Islet of Langerhans (tissue), 1 donor: ENCODE results near the gene TBC1D24.
"Not testable (repeated sequence)": the region's sequence is repeated elsewhere in the genome, so short reads cannot be mapped to it uniquely, and the experiment has no call there.

Experiments used
- FAIRE-seq: peaks from one replicate; lab custom pipeline; 2011; peaks lifted over from hg19 to GRCh38; lab: Jason Lieb, UNC

TBC1D24 gene

DNA sequence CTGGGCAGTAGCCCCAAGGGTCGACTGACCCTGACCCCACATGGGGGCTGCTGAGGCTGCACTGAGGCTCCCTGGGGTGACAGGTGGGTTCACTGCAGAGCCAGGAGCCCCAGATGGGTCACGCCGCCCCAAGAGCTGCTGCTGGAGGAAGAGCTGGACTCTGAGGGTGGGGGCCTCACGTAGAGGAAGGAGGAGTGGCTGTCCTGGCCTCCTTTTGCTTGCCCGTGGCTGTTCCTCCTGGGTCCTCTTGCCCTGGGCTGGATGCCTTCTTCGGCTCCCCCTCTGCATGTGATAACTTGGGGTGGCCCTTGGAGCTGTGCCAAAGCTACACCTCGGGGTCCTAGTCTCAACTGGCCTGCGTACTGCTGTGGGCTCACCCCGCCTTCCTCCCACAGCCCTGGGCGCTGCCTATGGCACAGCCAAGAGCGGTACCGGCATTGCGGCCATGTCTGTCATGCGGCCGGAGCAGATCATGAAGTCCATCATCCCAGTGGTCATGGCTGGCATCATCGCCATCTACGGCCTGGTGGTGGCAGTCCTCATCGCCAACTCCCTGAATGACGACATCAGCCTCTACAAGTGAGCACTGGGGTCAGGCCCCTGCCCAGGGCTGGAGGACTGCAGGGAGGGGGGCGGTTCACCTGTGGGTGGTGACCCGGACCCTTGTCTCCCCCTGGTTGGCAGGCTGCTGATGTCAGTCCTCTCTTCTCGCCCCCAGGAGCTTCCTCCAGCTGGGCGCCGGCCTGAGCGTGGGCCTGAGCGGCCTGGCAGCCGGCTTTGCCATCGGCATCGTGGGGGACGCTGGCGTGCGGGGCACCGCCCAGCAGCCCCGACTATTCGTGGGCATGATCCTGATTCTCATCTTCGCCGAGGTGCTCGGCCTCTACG is 44.1 kb downstream of the TBC1D24 start:
- no peak for FAIRE-seq

DNA sequence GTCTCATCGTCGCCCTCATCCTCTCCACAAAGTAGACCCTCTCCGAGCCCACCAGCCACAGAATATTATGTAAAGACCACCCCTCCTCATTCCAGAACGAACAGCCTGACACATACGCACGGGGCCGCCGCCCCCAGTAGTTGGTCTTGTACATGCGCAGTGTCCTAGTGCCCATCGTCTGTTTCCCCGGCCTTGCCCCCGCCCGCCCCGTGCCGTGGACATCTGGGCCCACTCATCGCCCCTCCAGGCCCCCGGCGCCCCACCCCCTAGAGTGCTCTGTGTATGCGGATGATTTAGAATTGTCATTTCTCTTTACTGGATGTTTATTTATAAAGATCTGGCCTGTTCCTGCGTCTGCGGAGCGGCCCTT is 44.8 kb downstream of the TBC1D24 start:
- no peak for FAIRE-seq

DNA sequence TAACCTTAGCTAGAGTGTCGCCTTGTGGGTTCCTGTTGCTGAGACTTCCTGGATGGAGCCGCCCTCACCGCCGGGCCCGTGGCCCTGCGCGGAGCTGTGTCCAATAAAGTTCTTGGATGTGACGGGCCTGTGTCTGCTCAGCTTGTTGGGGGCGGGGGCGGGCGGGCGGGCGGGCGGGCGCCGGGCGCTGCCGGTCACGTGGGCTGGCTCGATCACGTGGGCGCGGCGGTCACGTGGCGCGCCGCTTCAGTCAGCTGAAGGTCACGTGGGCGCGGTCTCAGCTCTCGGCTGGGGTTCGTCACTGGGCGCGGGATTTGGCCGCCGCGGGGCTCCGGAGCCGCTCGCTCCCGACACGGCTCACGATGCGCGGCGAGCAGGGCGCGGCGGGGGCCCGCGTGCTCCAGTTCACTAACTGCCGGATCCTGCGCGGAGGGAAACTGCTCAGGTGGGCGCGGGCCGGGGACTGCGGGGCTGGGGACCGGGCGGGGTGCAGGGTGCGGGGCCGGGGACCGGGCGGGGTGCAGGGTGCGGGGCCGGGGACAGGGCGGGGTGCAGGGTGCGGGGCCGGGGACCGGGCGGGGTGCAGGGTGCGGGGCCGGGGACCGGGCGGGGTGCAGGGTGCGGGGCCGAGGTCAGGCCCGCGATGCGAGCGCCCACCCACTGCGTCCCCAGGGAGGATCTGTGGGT is 45.3 kb downstream of the TBC1D24 start, which contains the start of gene AMDHD2:
Gene AMDHD2, plus strand, starts transcription at position 275 of the 687 bp plus-strand sequence. Its CDS starts 88 bp downstream, at position 363.
- FAIRE-seq: no peak

DNA sequence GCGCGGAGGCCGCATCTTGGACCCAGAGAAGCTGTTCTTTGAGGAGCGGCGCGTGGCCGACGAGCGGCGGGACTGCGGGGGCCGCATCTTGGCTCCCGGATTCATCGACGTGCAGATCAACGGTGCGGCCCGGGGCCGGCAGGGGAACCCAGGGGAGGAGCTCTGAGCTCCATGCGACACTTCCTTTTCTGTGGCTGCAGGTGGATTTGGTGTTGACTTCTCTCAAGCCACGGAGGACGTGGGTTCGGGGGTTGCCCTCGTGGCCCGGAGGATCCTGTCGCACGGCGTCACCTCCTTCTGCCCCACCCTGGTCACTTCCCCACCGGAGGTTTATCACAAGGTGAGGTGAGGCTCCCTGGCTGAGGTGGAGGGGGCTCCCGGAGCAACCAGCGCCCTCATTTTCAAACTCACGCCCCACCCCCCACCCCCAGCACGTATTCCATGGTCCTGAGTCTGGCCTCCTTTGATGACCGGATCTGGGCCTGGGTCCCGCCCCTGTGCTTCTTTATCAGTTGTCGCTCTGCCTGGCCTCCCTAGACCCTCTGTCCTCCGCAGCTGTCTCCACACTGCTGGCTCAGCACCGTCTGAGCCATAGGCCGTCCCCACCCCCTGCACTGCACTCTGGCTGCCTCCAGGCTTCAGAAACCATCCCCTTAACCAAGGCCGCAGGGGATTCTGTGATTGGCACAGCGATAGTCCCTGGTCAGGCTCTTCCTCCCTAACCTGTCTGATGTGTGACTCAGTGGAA is 46.0 kb downstream of the TBC1D24 start:
- no peak for FAIRE-seq

DNA sequence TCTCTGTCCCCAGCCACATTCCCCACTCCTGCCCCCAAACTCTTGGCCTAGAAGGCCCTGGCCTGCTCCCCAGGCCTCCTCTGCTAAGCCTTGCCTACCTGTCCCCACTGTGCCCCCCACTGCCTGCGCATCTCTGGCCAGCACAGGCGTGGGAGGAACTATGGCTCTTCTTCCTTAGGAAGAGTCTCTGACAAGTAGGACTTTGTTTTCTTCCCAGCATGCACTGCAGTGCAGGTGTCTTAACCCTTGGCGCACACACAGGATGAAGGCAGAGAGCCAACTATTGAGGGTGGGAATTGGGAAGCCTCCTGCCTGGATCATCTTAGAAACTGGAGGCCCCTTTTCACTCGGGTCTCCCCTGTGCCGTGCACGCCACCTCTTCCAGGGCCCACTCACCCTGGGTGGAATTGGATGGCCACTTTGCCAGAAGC is 48.9 kb downstream of the TBC1D24 start:
- no peak for FAIRE-seq

DNA sequence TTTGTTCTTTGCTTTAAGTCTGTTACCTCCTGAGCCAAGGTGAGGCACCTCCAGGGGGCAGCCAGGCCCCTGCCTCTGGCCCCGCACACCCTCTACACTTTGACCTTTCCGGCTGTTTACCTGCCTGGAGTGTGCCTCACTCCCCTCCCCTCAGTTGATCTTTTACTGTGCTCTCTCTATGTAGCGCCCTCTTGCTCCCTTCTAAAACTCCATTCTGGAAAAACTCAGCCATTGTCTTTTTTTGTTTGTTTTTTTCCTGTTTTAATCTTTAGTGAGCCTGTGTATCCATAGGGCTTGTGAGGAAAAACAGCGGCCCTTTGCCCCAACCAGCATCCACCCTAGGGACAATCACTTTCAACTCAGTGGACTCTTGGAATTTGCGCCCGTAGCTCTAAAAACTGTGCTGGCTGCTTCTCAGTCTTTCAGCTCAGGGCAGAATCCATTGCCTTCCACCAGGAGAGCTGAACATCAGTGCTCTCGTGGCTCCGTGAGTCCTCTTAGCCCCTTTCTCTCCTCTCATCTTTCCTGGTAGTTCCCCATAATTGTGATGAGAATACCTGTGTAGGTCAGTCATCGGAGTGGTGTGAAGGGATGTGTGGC is 49.5 kb downstream of the TBC1D24 start:
- FAIRE-seq: no peak

DNA sequence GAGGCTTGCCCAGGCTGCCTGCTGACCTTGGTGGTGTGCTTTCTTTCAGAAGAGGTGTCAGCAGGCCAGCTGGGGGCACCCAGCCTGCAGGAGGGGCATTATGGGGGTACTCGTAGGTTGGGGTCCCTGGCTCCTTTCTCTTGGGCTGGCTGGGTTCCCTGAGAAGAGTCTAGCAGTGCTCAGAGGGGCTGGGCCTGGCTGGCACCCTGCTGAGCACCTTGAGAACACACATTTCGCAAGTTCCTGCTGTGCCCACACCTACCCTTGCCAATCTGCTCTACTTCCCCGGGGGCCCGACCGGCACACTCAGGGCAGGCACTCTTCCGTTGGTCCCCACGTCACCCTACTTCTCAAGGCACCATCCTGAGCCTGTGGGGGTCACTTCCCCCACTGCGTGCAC is 51.2 kb downstream of the TBC1D24 start:
- FAIRE-seq: no peak

DNA sequence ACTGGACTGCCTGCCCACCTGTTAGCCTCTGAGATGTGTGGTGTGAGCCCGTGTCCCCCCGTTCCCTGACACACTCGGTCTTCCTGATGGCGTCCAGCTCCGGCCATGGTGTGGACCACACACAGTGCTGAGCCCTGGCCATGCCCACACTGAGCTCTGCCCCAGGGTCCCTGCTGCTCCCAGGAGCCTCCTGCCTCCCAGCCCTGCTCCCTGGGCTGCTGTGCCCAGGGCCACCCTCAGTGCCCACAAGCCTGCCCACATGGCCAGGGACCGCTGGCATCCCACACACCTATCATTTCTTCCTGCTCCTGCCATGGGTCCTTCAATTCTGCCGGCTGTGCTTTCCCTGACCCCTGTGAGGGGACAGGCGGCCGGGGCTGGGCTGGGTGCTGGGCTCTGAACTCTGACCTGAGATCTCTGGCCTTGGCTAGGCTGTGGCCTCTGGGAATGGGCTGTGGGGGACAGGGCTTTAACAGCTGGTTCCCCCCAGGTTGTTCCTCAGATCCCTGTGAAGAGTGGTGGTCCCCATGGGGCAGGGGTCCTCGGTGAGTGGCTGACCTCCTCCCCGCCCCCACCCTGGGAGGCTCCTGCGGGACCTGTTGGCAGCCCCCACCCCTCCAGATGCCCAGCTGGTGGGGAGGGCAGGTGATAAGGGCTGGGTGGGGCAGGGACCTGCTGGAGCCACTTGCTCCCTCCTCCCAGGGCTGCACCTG is 52.3 kb downstream of the TBC1D24 start:
- no peak for FAIRE-seq

DNA sequence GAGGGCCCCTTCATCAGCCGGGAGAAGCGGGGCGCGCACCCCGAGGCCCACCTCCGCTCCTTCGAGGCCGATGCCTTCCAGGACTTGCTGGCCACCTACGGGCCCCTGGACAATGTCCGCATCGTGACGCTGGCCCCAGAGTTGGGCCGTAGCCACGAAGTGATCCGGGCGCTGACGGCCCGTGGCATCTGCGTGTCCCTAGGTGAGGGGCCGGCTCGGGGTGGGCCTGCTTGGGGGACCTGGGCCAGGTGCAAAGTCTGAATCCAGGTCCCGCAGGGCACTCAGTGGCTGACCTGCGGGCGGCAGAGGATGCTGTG is 52.8 kb downstream of the TBC1D24 start:
- FAIRE-seq: no peak

DNA sequence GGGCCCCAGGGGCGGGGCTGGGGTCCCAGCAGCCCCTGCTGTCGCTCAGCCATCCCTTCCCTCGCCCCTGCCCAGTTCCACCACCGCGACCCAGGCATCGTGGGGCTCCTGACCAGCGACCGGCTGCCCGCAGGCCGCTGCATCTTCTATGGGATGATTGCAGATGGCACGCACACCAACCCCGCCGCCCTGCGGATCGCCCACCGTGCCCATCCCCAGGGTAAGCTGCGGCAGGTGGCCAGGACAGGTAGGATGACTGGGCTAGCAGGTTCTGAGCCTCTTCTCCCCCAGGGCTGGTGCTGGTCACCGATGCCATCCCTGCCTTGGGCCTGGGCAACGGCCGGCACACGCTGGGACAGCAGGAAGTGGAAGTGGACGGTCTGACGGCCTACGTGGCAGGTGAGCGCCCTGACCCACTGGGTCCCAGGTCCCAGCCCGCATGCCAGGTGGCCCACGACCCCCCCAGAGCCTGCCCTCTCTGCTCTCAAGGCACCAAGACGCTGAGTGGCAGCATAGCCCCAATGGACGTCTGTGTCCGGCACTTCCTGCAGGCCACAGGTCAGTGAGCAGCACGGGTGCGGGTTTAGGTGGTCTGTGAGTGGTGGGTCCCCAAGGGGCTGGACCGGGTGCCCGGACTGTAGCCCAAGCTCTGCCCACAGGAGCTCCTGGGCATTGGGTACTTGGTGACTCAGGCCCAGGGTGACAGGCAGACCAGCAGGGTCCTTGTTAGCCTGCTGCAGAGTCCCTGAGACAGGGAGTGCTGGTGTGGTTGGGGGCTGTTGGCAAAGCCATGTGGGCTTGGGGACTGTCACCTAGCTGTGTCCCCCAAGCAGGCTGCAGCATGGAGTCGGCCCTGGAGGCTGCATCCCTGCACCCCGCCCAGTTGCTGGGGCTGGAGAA is 53.5 kb downstream of the TBC1D24 start:
- FAIRE-seq: no peak

DNA sequence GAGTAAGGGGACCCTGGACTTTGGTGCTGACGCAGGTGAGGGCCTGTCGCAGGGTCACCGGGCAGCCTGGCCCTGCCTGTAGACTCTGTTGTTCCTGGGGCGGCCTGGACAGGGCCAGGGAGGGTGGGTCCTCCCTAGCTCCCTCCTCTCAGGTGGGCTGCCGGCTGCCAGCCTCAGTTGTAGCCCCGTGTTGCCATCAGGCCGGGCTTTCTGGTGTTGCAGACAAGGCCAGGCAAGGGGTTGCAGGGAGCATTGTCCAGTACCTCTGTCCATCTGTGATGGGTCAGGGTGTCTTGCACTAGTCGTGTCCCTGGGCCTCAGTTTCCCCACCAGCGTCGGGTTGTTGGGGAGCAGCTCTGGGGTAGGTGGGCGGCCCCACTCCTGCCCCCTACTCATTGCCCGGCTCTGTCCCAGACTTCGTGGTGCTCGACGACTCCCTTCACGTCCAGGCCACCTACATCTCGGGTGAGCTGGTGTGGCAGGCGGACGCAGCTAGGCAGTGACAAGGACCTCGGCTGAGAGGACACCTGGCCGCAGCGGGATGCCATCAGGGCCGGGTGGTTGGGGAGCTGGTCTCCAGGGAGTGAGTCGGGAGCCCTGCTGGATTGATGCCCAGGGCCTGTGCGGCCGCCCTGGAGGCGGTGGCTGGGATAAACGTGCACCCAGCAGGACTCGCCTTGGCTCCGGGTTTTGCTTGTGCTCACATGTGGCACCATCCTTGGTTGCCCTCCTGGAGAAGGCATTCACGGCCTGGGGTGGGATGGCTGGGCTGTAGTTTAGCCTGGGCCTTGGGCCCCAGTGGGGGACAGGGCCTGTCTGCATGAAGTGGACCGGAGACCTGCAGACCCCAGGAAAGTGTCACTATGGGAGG is 54.4 kb downstream of the TBC1D24 start:
- FAIRE-seq: no peak

DNA sequence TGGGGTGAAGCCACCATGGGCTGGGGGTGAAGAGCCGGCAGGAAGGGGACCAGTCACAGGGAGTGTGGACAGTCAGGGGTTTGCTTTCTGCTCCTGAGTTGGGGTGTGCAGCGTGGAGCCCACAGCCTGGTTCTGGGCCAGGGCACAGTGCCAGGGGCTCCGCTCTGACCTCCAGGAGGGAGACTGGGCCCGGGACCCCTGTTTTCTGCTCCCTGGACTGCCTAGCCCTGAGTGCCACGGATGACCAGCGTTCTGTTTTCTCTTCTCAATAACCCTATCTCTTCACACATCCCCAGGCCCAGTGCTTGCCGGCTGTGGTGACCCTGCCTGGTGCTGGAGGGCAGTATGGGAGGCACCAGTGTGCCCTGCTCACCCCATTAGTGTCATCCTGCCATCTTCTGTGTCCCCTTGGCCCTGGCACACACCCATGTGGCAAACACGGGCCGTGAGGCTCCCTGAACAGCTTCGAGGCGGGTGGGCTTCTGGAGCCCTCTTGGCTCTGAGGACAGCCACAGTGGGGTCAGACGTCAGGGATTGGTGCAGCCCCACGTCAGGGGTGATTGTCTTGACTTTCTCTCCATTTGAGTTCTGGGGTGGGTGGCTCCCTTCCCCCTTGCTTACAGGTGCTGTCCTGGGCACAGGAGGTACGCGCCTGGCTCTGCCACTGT is 55.2 kb downstream of the TBC1D24 start:
- no peak for FAIRE-seq

DNA sequence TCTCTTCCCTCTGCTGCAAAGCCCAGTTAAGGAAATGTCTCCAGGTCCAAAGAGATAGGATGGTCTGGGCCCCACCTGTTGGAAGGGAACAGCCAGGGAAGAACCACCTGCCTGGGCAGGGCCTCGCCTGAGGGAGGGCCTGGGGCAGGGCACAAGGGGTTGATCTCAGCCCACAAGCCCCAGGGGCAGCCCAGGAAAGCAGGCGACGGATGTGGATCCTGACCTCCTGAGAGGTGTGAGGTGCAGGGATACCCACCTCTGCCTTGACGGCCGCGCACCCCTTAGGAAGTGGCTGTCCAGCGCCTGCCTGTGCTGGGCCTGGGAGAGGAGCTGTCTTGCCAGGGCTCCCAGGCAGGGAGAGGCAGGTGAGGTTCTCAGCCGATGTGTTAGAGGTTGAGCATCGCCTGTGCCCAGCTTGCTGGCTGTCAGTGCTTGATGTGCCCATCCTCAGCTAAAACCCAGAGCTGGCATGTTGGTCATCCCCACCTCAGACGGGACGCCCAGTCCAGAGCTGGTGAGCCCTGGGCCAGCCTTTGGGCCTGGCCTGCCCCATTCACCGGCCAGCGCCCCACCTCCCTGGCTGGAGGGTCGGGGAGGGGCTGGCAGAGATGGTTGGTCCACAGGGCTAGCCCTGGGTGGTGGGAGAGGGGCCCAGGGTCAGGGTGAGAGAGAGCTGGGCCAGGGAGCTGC is 55.8 kb downstream of the TBC1D24 start:
- FAIRE-seq: no peak

DNA sequence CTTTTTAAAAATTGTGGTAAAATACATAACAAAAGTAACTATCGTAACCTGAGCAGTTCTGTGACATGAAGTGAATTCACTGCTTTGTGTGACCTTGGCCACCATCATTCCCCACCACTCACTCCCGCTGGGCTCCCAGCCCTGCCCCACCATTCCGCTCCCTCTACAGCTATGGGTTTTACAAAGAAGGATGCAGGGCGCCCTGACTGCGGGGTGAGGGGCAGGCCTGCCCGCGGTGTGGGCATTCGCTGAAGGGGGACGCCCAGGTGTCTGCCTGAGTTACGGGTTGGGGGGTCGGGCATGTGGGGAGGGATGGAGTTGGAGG is 56.4 kb downstream of the TBC1D24 start, which contains the start of gene CEMP1:
Gene CEMP1, minus strand, starts transcription at position 38 of the 325 bp plus-strand sequence. CDS start 335 bp downstream, outside the sequence.
- FAIRE-seq: no peak

DNA sequence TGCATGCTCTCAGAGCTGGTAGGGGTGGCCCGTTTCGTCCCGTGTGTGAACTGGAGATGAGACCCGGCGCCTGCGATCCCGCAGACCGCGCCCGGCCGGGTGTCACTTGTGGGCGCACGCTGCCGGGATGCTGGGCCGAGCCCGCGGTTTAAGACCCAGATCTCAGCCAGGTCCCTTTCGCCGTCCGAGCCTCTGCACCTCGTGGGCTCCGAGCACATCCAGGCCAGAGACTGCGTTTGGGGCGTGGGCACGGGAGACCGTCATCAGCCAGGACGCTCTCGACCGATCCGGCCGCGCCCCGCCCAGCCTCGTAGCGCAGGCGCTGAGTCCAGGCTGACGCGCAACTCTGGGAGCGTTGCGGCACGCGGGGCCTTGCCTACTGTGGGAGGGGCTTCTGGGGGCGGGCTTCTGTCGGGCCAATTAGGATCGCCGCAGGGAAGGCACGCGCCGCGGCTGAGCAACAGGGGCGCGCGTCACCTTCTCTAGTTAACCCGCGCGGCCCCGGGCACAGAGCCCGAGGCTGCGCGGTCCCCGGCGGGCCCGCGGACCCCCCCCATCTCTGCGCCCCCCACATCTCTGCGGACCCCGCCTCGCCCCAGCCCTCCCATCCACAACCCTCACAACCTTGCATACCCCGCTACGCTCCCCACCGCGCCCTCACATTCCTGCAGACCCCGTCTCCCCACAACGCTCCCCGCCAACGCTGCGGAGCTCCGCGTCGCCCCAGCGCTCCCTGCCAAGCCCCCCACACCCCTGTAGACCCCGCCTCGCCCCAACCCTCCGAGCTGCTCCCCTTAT is 57.0 kb downstream of the TBC1D24 start:
- no peak for FAIRE-seq

DNA sequence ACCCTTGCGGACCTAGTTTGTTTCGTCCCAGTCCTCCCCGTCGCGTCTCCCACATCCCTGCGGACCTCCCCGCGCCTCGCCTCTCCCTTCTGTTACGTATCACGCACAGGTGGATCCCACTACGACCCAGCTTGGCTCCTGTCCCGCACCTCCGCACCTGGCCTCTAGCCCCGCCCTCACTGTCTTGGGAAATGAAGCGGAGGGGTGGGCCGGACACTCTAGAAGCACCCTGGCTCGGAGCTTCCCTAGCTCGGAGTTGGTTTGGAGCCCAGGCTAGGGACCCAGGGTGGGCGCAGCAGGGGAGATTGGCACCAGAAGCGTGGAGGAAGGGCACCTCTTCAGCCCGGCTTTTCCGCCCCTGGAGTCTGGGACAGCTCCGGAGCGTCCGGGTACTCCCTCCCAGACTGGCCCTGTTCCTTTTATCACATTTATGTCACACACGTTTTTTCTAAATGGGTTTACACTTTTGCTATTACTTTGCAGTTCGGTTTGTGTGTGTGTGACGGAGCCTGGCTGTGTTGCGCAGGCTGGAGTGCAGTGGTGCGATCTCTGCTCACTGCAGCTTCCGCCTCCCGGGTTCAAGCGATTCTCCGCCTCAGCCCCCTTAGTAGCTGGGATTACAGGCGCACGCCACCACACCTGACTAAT is 57.7 kb downstream of the TBC1D24 start:
- FAIRE-seq: no peak

DNA sequence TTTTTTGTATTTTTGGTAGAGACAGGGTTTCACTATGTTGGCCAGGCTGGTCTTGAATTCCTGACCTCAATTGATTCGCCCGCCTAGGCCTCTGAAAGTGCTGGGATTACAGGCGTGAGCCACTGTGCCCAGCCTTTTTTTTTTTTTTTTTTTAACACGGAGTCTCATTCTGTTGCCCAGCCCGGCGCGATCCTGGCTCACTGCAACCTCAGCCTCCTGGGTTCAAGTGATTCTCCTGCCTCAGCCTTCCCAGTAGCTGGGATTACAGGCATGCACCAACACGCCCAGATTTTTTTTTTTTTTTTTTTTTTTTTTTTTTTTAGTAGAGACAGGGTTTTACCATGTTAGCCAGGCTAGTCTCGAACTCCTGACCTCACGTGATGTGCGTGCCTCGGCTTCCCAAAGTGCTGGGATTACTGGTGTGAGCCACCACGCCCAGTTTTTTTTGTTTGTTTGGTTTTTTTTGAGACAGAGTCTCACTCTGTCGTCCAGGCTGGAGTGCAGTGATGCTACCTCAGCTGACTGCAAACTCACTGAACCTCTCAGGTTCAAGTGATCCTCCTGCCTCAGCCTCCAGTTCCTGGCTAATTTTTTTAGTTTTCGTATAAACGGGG is 58.3 kb downstream of the TBC1D24 start:
- not testable (repeated sequence) for FAIRE-seq
